ENCODE measurements around the gene DTX1. TPM values are rescaled to one million over a fixed set of nuclear protein-coding genes. Genes with fewer than 3 reads are reported as not detected.
A peak's percentile ranks its signal among the peaks of the same experiment; 100 is the strongest.

DTX1 gene
- total RNA-seq, 3 donors from 2014 or later (not counting 1 experiment from before 2014, with no cell fraction given): 1.7 to 4.2 (median 4.0) TPM

GRCh38 chr12:113090740-113091139 lies 34.2 kb downstream of the DTX1 start:
- no peak overlapping the region for H3K27ac Mint-ChIP-seq
- WGBS (ENCODE audit: insufficient coverage): 70% methylated on average over 21 of the region's 21 CpGs

GRCh38 chr12:113091506-113091905 lies 35.0 kb downstream of the DTX1 start:
- Histone ChIP-seq H3K27me3 (ENCODE audit: control insufficient read depth, insufficient read depth, low read length) (no peaks in the 10 kb centered on the region), H3K36me3 (ENCODE audit: control insufficient read depth, insufficient read depth, low read length) (no peaks in the 10 kb centered on the region), H3K4me3 (ENCODE audit: low read length) (no peak overlapping the region), H3K9me3 (ENCODE audit: control insufficient read depth, insufficient read depth, low read length) (no peaks in the 10 kb centered on the region), H3K4me1 (ENCODE audit: control insufficient read depth, insufficient read depth, low read length) (peaks cover 93% of the 10 kb centered on the region), H3K27ac (ENCODE audit: low read length) (no peak overlapping the region)
- ATAC-seq: no peak
- Mint-ChIP-seq H3K27me3 (ENCODE audit: low read depth in 2 of 2) (peaks cover 3 to 8% of the 10 kb centered on the region in 2 donors), H3K4me3 (no peak overlapping the region), H3K9me3 (no peaks in the 10 kb centered on the region), H3K36me3 (no peaks in the 10 kb centered on the region), H3K4me1 (peaks cover 41 to 63% of the 10 kb centered on the region in 2 donors), H3K27ac (peak overlapping the region in 1 of 2 donors; percentile 16)
- 77% methylated on average over 3 of the region's 3 CpGs for WGBS (ENCODE audit: insufficient coverage)
- no peak for DNase-seq
- intact Hi-C loops (cut with micrococcal nuclease): no loop called here
- TF ChIP-seq, protein P1, sequence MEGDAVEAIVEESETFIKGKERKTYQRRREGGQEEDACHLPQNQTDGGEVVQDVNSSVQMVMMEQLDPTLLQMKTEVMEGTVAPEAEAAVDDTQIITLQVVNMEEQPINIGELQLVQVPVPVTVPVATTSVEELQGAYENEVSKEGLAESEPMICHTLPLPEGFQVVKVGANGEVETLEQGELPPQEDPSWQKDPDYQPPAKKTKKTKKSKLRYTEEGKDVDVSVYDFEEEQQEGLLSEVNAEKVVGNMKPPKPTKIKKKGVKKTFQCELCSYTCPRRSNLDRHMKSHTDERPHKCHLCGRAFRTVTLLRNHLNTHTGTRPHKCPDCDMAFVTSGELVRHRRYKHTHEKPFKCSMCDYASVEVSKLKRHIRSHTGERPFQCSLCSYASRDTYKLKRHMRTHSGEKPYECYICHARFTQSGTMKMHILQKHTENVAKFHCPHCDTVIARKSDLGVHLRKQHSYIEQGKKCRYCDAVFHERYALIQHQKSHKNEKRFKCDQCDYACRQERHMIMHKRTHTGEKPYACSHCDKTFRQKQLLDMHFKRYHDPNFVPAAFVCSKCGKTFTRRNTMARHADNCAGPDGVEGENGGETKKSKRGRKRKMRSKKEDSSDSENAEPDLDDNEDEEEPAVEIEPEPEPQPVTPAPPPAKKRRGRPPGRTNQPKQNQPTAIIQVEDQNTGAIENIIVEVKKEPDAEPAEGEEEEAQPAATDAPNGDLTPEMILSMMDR (IDR thresholded peaks at IDR 0.05): no peak

More at GRCh38 chr12:113090740-113091139, 34.2 kb downstream of the DTX1 start:
- Mint-ChIP-seq H3K36me3 (no peaks in the 10 kb centered on the region), H3K27me3 (ENCODE audit: low read depth in 2 of 2) (peaks cover 3 to 8% of the 10 kb centered on the region in 2 donors), H3K9me3 (no peaks in the 10 kb centered on the region), H3K4me1 (peaks cover 49 to 71% of the 10 kb centered on the region in 2 donors), H3K4me3 (no peak overlapping the region)
- Histone ChIP-seq H3K4me1 (ENCODE audit: control insufficient read depth, insufficient read depth, low read length) (peaks cover 94% of the 10 kb centered on the region), H3K36me3 (ENCODE audit: control insufficient read depth, insufficient read depth, low read length) (no peaks in the 10 kb centered on the region), H3K4me3 (ENCODE audit: low read length) (no peak overlapping the region), H3K27ac (ENCODE audit: low read length) (peak overlapping the region; percentile 62), H3K9me3 (ENCODE audit: control insufficient read depth, insufficient read depth, low read length) (no peaks in the 10 kb centered on the region), H3K27me3 (ENCODE audit: control insufficient read depth, insufficient read depth, low read length) (no peaks in the 10 kb centered on the region)
- DNase-seq: no peak
- intact Hi-C loops (cut with micrococcal nuclease): no loop called here
- ATAC-seq: no peak
- TF ChIP-seq, protein P1 (IDR thresholded peaks at IDR 0.05): no peak

- peak; percentile 30 to 66 (median 58) for ATAC-seq
- H3K27ac Mint-ChIP-seq: peak overlapping the region in 1 of 2 donors; percentile 72
- H3K4me3 ChIP-seq (ENCODE audit: low read length): no peak overlapping the region
- no peaks in the 10 kb centered on the region for H3K36me3 ChIP-seq (ENCODE audit: control insufficient read depth, insufficient read depth, low read length)
- TF ChIP-seq, protein P1 (IDR thresholded peaks at IDR 0.05): no peak
- no peak overlapping the region for H3K27ac ChIP-seq (ENCODE audit: low read length)
- 28% methylated on average over 31 of the region's 31 CpGs for WGBS (ENCODE audit: insufficient coverage)
- no peak for DNase-seq
- no peaks in the 10 kb centered on the region for H3K9me3 ChIP-seq (ENCODE audit: control insufficient read depth, insufficient read depth, low read length)
- intact Hi-C loops (cut with micrococcal nuclease): no loop called here
- H3K27me3 Mint-ChIP-seq (ENCODE audit: low read depth in 2 of 2): peaks cover 3 to 8% of the 10 kb centered on the region in 2 donors
- no peaks in the 10 kb centered on the region for H3K27me3 ChIP-seq (ENCODE audit: control insufficient read depth, insufficient read depth, low read length)
- peak overlapping the region; percentile 71 for H3K4me3 Mint-ChIP-seq
- H3K4me1 ChIP-seq (ENCODE audit: control insufficient read depth, insufficient read depth, low read length): peaks cover 82% of the 10 kb centered on the region
- no peaks in the 10 kb centered on the region for H3K9me3 Mint-ChIP-seq
- H3K4me1 Mint-ChIP-seq: peaks cover 34 to 50% of the 10 kb centered on the region in 2 donors
- H3K36me3 Mint-ChIP-seq: no peaks in the 10 kb centered on the region
Measured at GRCh38 chr12:113092607-113093408, 36.3 kb downstream of the DTX1 start.

Data from natural killer cell (primary cell).